Measurements from ENCODE around the gene ZNF552. TPM values are rescaled to one million over a fixed set of nuclear protein-coding genes. Genes with fewer than 3 reads are reported as not detected.
A peak's percentile ranks its signal among the peaks of the same experiment; 100 is the strongest.

ZNF552 gene
- total and polyA plus RNA-seq, 2 of the 13 experiments (the other 11 are each of a cell fraction or from before 2014, with no cell fraction given) = 8.1 to 16.6 TPM

DNA sequence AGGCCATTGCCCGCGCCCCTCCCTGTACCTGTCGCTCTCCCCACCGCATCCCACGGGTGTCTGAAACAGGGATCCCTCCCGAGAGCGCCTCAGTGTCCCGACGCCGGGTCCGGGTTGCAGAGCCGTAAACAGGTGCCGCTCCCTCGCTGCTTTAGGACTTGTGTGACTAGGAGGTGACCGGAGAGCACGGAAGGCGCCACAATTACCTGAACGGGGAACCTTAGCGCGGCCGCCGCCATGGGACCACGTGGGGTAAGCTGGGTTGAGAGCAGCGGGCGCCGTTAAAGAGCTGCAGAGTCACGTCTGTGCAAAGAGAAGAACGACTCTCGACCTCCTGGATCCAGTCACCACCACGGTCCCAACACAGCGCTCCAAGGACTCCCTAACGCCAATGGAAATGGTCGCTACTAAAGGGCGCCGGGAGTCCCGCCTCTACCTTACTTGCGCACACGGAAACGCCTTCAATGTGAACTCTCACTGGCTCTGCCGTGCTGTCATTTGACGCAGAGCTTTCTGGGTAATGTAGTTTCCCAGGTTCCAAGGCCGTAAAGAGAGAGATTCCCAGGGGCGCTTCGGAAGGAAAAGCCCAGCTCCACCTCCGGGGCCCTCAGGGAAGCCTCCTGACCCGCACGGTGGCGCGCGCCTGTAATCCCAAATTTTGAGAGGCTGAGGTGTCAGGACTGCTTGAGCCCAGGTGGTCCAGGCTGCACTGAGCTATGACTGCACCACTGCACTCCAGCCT, at the start of gene ZNF552 (continued):
- TF ChIP-seq ZNF652 (CRISPR knock-in tag; IDR thresholded peaks at IDR 0.05; ENCODE audit: borderline replicate concordance, low read depth) (no peak), ZNF598 (CRISPR knock-in tag; IDR thresholded peaks at IDR 0.05; ENCODE audit: borderline replicate concordance) (no peak), RNF219 (CRISPR knock-in tag; IDR thresholded peaks at IDR 0.05) (no peak), SRSF4 (IDR thresholded peaks at IDR 0.05; ENCODE audit: low read depth, low read length, poor library complexity, severe bottlenecking) (no peak), ZBTB20 (CRISPR knock-in tag; IDR thresholded peaks at IDR 0.05; ENCODE audit: borderline replicate concordance, low read depth) (no peak), ARNT (IDR thresholded peaks at IDR 0.05) (no peak), IKZF1 (IDR thresholded peaks at IDR 0.05) (no peak), HMGXB4 (CRISPR knock-in tag; IDR thresholded peaks at IDR 0.05; ENCODE audit: borderline replicate concordance in 1 of 2, low read depth in 1 of 2) (peak; percentile 30 to 60; a peak in 3 of 4 replicates), KDM6A (CRISPR knock-in tag; IDR thresholded peaks at IDR 0.05; ENCODE audit: low read depth) (no peak), HNRNPL (IDR thresholded peaks at IDR 0.05; ENCODE audit: low read depth, low read length) (no peak), ZSCAN21 (CRISPR knock-in tag; IDR thresholded peaks at IDR 0.05; ENCODE audit: borderline replicate concordance) (peak; percentile 29; the same call in 1 of the 2 replicates), NFE2L2 (IDR thresholded peaks at IDR 0.05; ENCODE audit: low read length) (0 out of 2 replicates have a peak, but pooled peaks have one; percentile 12), PAX8 (CRISPR knock-in tag; IDR thresholded peaks at IDR 0.05; ENCODE audit: borderline replicate concordance) (no peak), JUND (CRISPR knock-in tag; IDR thresholded peaks at IDR 0.05) (no peak), ZNF703 (CRISPR knock-in tag; IDR thresholded peaks at IDR 0.05; ENCODE audit: borderline replicate concordance) (no peak), ZNF713 (CRISPR knock-in tag; IDR thresholded peaks at IDR 0.05) (no peak), RBAK (CRISPR knock-in tag; IDR thresholded peaks at IDR 0.05) (0 out of 2 replicates have a peak, but pooled peaks have one; percentile 12), JUNB (CRISPR knock-in tag; IDR thresholded peaks at IDR 0.05; ENCODE audit: borderline replicate concordance) (no peak), ZNF556 (CRISPR knock-in tag; IDR thresholded peaks at IDR 0.05; ENCODE audit: borderline replicate concordance) (no peak), TOE1 (CRISPR knock-in tag; IDR thresholded peaks at IDR 0.05) (no peak), YEATS2 (CRISPR knock-in tag; IDR thresholded peaks at IDR 0.05; ENCODE audit: borderline replicate concordance) (peak; percentile 81; the same call in 1 of the 2 replicates), SAP130 (CRISPR knock-in tag; IDR thresholded peaks at IDR 0.05; ENCODE audit: low read depth) (peak; percentile 89), IKZF4 (CRISPR knock-in tag; IDR thresholded peaks at IDR 0.05; ENCODE audit: borderline replicate concordance, low read depth, not compliant biosample characterization) (no peak), NPAS2 (CRISPR knock-in tag; IDR thresholded peaks at IDR 0.05; ENCODE audit: borderline replicate concordance) (no peak)
- TF ChIP-seq, protein P1, sequence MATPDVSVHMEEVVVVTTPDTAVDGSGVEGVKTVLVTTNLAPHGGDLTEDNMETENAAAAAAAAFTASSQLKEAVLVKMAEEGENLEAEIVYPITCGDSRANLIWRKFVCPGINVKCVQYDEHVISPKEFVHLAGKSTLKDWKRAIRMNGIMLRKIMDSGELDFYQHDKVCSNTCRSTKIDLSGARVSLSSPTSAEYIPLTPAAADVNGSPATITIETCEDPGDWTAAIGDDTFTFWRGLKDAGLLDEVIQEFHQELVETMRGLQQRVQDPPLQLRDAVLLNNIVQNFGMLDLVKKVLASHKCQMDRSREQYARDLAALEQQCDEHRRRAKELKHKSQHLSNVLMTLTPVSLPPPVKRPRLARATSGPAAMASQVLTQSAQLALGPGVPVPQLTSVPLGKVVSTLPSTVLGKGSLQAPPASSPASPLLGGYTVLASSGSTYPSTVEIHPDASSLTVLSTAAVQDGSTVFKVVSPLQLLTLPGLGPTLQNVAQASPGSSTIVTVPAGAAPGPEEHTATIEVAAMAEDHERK (CRISPR knock-in tag; IDR thresholded peaks at IDR 0.05; ENCODE audit: low read depth) = peak; percentile 44; the same call in 1 of the 2 replicates
